Endothelial cell (in vitro differentiated cells): Measurements from ENCODE around the gene SLC12A6. TPM values are rescaled to one million over a fixed set of nuclear protein-coding genes. Genes with fewer than 3 reads are reported as not detected.

Source experiments
- DNase-seq: peaks from one replicate; pipeline ENCODE4 v3.0.0; 2021; ENCODE audit warnings: low spot score
- H3K27ac Mint-ChIP-seq: one replicate; pipeline ENCODE4 v1.8.0; 2021; ENCODE audit warnings: mixed read lengths, inconsistent platforms; ENCODE audit not compliant: unreplicated experiment
- H3K27me3 Mint-ChIP-seq: one replicate; pipeline ENCODE4 v1.8.0; 2021; ENCODE audit warnings: mild to moderate bottlenecking, moderate library complexity, mixed read lengths, inconsistent platforms; ENCODE audit not compliant: unreplicated experiment
- H3K36me3 Mint-ChIP-seq: one replicate; pipeline ENCODE4 v1.8.0; 2021; ENCODE audit warnings: mild to moderate bottlenecking, low read depth, mixed read lengths, inconsistent platforms; ENCODE audit not compliant: unreplicated experiment
- H3K4me1 Mint-ChIP-seq: one replicate; pipeline ENCODE4 v1.8.0; 2021; ENCODE audit warnings: mild to moderate bottlenecking, mixed read lengths, inconsistent platforms; ENCODE audit not compliant: unreplicated experiment
- H3K4me3 Mint-ChIP-seq: one replicate; pipeline ENCODE4 v1.8.0; 2021; ENCODE audit warnings: mild to moderate bottlenecking, mixed read lengths, inconsistent platforms; ENCODE audit not compliant: unreplicated experiment
- H3K9me3 Mint-ChIP-seq: one replicate; pipeline ENCODE4 v1.8.0; 2021; ENCODE audit warnings: mixed read lengths, inconsistent platforms; ENCODE audit not compliant: unreplicated experiment
- total RNA-seq: library from RNA; stranded (reverse); fragmentation: NEBNext Ultra II Directional; extraction: Animal tissue kit (Norgen Biotek cat#: 25700); gene quantifications from one replicate; pipeline ENCODE4 v1.2.1, GENCODE V29; 2021; ENCODE audit not compliant: unreplicated experiment
- TF ChIP-seq, protein P1 (sequence below): fragments of 200-600 bp; sonication (generic); IDR thresholded peaks from one replicate; pipeline ENCODE4 v1.5.0; 2021; ENCODE audit warnings: antibody characterized with exemption; ENCODE audit not compliant: unreplicated experiment

SLC12A6 gene
- total RNA-seq, 1 donor from 2014 or later, result 22.4 TPM

GRCh38 chr15:34233614-34234013 is 104.0 kb downstream of the SLC12A6 start:
- peaks cover 20% of the 10 kb centered on the region for H3K36me3 Mint-ChIP-seq
- TF ChIP-seq, protein P1, sequence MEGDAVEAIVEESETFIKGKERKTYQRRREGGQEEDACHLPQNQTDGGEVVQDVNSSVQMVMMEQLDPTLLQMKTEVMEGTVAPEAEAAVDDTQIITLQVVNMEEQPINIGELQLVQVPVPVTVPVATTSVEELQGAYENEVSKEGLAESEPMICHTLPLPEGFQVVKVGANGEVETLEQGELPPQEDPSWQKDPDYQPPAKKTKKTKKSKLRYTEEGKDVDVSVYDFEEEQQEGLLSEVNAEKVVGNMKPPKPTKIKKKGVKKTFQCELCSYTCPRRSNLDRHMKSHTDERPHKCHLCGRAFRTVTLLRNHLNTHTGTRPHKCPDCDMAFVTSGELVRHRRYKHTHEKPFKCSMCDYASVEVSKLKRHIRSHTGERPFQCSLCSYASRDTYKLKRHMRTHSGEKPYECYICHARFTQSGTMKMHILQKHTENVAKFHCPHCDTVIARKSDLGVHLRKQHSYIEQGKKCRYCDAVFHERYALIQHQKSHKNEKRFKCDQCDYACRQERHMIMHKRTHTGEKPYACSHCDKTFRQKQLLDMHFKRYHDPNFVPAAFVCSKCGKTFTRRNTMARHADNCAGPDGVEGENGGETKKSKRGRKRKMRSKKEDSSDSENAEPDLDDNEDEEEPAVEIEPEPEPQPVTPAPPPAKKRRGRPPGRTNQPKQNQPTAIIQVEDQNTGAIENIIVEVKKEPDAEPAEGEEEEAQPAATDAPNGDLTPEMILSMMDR, result no peak
- H3K4me1 Mint-ChIP-seq, result no peaks in the 10 kb centered on the region
- no peaks in the 10 kb centered on the region for H3K27me3 Mint-ChIP-seq
- no peak overlapping the region for H3K4me3 Mint-ChIP-seq
- no peak overlapping the region for H3K27ac Mint-ChIP-seq
- DNase-seq, result no peak
- H3K9me3 Mint-ChIP-seq, result no peaks in the 10 kb centered on the region

DNA sequence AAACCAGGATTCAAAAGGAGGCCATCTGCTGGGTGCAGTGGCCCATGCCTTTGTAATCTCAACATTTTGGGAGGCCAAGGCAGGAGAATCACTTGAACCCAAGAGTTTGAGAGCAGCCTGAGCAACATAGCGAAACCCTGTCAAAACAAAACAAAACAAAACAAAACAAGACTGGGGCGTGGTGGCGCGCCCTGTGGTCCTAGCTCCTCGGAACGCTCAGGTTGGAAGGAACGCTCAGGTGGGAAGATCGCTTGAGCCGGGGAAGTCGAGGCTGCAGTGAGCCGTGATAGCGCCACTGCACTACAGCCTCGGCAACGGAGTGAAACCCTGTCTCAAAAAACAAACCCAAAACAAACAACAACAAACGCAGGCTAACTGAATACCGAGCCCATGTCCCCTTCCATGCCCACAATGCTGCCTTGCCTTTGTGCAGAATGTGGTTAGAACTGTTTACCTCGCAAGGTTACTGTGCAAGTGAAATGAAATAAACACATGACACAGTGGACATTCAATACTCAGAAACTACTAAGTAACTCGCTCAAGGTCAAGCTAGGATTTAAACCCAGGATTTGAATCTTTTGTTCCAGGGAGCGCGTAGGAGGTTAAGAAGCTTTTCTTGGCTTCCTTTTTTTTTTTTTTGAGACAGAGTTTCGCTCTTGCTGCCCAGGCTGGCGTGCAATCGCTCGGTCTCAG is 113.5 kb downstream of the SLC12A6 start:
- H3K27ac Mint-ChIP-seq, result peak overlapping the region; percentile 75
- peaks cover 4% of the 10 kb centered on the region for H3K36me3 Mint-ChIP-seq
- TF ChIP-seq, protein P1, result no peak
- H3K27me3 Mint-ChIP-seq, result peaks cover 5% of the 10 kb centered on the region
- H3K9me3 Mint-ChIP-seq, result no peaks in the 10 kb centered on the region
- DNase-seq, result no peak
- H3K4me3 Mint-ChIP-seq, result peak overlapping the region; percentile 83
- H3K4me1 Mint-ChIP-seq, result peaks cover 17% of the 10 kb centered on the region

- Mint-ChIP-seq H3K4me1 (peaks cover 5% of the 10 kb centered on the region), H3K27ac (no peak overlapping the region)
- DNase-seq, result no peak
Observed at GRCh38 chr15:34217587-34218225, 119.9 kb downstream of the SLC12A6 start.

GRCh38 chr15:34216527-34217270 is 120.9 kb downstream of the SLC12A6 start:
- H3K27ac Mint-ChIP-seq, result no peak overlapping the region
- peaks cover 10% of the 10 kb centered on the region for H3K4me1 Mint-ChIP-seq
- H3K4me3 Mint-ChIP-seq, result no peak overlapping the region
- H3K9me3 Mint-ChIP-seq, result no peaks in the 10 kb centered on the region
- H3K36me3 Mint-ChIP-seq, result no peaks in the 10 kb centered on the region
- TF ChIP-seq, protein P1, result no peak
- no peaks in the 10 kb centered on the region for H3K27me3 Mint-ChIP-seq
- no peak for DNase-seq

More at GRCh38 chr15:34217587-34218225, 119.9 kb downstream of the SLC12A6 start:
- Mint-ChIP-seq H3K27me3 (no peaks in the 10 kb centered on the region), H3K4me3 (no peak overlapping the region), H3K9me3 (no peaks in the 10 kb centered on the region), H3K36me3 (no peaks in the 10 kb centered on the region)
- TF ChIP-seq, protein P1, result no peak
